Epithelial cell of esophagus (primary cell): ENCODE measurements around the gene MARCKS.

ENCODE experiments used
- DNase-seq: peaks from one replicate; pipeline ENCODE4 v3.0.0; 2010; ENCODE audit warnings: low read depth
- H3K4me3 ChIP-seq: 2 replicates; pipeline ENCODE4 v1.5.1; 2011; ENCODE audit warnings: mild to moderate bottlenecking, low read length, control low read depth
- TF ChIP-seq, protein P1 (sequence below): IDR thresholded peaks from 2 replicates; pipeline ENCODE4 v1.5.1; 2011; ENCODE audit warnings: low read depth, mild to moderate bottlenecking, low read length, control low read depth, inconsistent platforms; ENCODE audit not compliant: insufficient read depth; ENCODE audit errors: missing control alignments

Gene MARCKS

GRCh38 chr6:113830140-113830539 is 27.0 kb upstream of the MARCKS start:
- DNase-seq, result no peak
- no peak overlapping the region for H3K4me3 ChIP-seq
- TF ChIP-seq, protein P1, sequence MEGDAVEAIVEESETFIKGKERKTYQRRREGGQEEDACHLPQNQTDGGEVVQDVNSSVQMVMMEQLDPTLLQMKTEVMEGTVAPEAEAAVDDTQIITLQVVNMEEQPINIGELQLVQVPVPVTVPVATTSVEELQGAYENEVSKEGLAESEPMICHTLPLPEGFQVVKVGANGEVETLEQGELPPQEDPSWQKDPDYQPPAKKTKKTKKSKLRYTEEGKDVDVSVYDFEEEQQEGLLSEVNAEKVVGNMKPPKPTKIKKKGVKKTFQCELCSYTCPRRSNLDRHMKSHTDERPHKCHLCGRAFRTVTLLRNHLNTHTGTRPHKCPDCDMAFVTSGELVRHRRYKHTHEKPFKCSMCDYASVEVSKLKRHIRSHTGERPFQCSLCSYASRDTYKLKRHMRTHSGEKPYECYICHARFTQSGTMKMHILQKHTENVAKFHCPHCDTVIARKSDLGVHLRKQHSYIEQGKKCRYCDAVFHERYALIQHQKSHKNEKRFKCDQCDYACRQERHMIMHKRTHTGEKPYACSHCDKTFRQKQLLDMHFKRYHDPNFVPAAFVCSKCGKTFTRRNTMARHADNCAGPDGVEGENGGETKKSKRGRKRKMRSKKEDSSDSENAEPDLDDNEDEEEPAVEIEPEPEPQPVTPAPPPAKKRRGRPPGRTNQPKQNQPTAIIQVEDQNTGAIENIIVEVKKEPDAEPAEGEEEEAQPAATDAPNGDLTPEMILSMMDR, result no peak

GRCh38 chr6:113833537-113833936 is 23.6 kb upstream of the MARCKS start:
- no peak overlapping the region for H3K4me3 ChIP-seq
- peak; percentile 57 for DNase-seq
- TF ChIP-seq, protein P1, result no peak

- DNase-seq, result no peak
- H3K4me3 ChIP-seq, result no peak overlapping the region
- TF ChIP-seq, protein P1, result no peak
Measured at GRCh38 chr6:113837170-113837569, 20.0 kb upstream of the MARCKS start.

DNA sequence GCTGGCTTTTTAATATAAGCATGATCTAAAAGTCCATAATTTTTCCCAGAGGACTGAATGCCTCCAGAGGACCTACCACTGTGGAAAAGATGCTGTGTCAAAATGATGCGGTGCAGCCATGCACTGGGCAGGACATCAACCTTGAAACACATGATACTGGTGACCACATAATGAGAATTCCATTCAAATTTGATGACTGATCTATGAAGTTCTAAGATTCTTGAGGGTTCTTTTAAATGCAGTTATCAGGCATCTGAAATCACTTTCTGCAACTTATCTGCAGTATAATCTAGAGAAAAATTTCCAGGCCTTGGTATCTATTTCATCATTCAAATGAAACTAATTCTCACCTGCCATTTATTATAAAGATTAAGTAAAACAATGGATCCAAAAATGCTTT is 15.0 kb upstream of the MARCKS start:
- DNase-seq, result no peak
- TF ChIP-seq, protein P1, result no peak
- H3K4me3 ChIP-seq, result no peak overlapping the region

DNA sequence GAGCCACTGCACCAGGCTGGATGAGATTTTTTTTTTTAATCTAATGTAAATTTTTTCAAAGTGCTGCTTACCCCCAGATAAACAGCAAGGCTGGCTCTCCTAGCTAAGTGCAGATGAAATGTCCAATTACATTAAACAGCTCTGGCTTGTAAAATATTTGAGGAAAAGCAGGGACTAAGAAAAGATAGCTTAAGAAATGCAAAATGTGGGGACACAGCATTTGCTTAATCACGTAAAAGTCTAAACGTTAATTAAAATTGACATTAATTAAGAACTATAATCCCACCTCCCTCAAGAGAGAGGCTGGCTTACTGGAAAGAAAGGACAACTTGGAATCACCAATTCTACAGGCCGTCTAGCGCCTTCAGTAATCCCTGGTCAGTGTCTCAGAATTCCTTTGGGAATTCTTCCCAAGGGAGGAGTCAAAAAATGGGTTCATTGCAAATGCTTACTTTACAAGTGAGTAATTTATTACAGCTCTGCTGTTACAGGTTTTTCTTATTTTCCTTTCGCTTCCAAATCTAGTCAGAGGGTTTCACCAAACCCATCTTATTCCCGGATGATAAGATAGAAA is 13.6 kb upstream of the MARCKS start:
- H3K4me3 ChIP-seq, result no peak overlapping the region
- TF ChIP-seq, protein P1, result no peak
- no peak for DNase-seq

DNA sequence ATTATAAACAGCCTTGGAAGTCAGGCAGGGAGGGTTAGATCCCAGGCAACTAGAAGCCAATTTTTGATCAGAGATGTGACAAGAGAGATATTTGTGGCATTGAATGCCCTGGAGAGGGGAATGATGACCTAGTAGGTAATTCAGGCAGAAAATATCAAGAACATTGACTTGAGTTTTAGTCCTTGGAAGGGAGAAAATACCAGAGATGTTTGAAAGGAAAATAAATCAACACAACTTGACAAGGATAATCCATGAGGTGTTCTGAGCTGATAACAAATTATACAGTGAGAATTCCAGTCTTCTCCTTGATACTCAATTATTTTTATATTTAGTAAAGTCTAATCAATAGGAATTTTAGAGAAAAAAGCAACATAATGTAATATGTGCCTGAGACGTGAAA is 10.6 kb upstream of the MARCKS start:
- TF ChIP-seq, protein P1, result no peak
- no peak overlapping the region for H3K4me3 ChIP-seq
- DNase-seq, result no peak

DNA sequence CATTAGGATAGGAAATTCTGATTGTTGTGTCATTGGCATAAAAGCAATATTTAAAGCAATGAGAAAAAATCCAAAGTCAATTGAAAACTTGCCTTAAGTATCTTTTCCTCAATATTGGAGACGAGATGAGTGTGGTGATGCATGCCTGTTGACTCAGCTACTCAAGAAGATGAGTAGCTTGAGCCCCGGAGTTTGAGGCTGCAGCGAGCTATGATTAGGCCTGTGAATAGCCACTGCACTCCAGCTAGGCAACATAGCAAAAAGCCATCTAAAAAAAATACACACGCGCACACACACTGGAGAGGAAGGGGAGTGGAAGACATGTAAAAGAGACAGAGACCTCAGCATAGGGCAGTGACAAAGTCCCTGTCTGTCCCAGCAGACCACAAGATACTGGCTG is 9.7 kb upstream of the MARCKS start:
- TF ChIP-seq, protein P1, result no peak
- DNase-seq, result peak; percentile 47
- no peak overlapping the region for H3K4me3 ChIP-seq
